Activated CD4-positive, CD25-positive, alpha-beta regulatory T cell treated with anti-CD3 and anti-CD28 coated beads, Interleukin-2, amount 50 U/mL, for 24 hours (primary cell): Measurements from ENCODE around the gene TSG101.

ENCODE experiments used
- ATAC-seq, 2 donors: fragments of 150-1000 bp; cut with Tn5 transposase; one replicate each; pipeline ENCODE4 v1.10.0; 2021; ENCODE audit warnings: mild to moderate bottlenecking in 1 of 2, moderate library complexity in 1 of 2

The TSG101 gene

GRCh38 chr11:18491924-18492323 is 34.8 kb downstream of the TSG101 start:
- ATAC-seq = no peak

- no peak for ATAC-seq
Observed at GRCh38 chr11:18490736-18491485, 35.8 kb downstream of the TSG101 start.

GRCh38 chr11:18490319-18490718 is 36.4 kb downstream of the TSG101 start:
- no peak for ATAC-seq

GRCh38 chr11:18485913-18486528 is 40.7 kb downstream of the TSG101 start:
- ATAC-seq = peak; percentile 28 to 58

- no peak for ATAC-seq
Observed at GRCh38 chr11:18479063-18479462, 47.7 kb downstream of the TSG101 start.

- ATAC-seq = no peak
Observed at GRCh38 chr11:18472587-18472986, 54.2 kb downstream of the TSG101 start.

- no peak for ATAC-seq
Observed at GRCh38 chr11:18471995-18472394, 54.7 kb downstream of the TSG101 start.

GRCh38 chr11:18468961-18469360 is 57.8 kb downstream of the TSG101 start:
- ATAC-seq = no peak

GRCh38 chr11:18468059-18468458 is 58.7 kb downstream of the TSG101 start:
- ATAC-seq = no peak

- no peak for ATAC-seq
Observed at GRCh38 chr11:18466402-18466801, 60.3 kb downstream of the TSG101 start.

GRCh38 chr11:18463439-18463838 is 63.3 kb downstream of the TSG101 start:
- no peak for ATAC-seq

- no peak for ATAC-seq
Observed at GRCh38 chr11:18461909-18462308, 64.8 kb downstream of the TSG101 start.

GRCh38 chr11:18459634-18460033 is 67.1 kb downstream of the TSG101 start:
- no peak for ATAC-seq

- ATAC-seq = no peak
Observed at GRCh38 chr11:18457450-18457849, 69.3 kb downstream of the TSG101 start.

- no peak for ATAC-seq
Observed at GRCh38 chr11:18455686-18456372, 70.9 kb downstream of the TSG101 start, which contains the start of gene LDHAL6A. Gene LDHAL6A, plus strand, starts transcription at chr11:18455856. Its CDS starts 825 bp downstream, at chr11:18456681.

GRCh38 chr11:18452927-18453326 is 73.8 kb downstream of the TSG101 start:
- ATAC-seq = no peak

- no peak for ATAC-seq
Observed at GRCh38 chr11:18449251-18449650, 77.5 kb downstream of the TSG101 start.

- no peak for ATAC-seq
Observed at GRCh38 chr11:18438691-18439090, 88.1 kb downstream of the TSG101 start.
